GM12874 (cell line): ENCODE results near the gene MBD5.

Source experiments
- TF ChIP-seq, protein P1 (sequence below): IDR thresholded peaks from 2 replicates; pipeline ENCODE4 v1.5.1; 2011; ENCODE audit warnings: low read depth, mild to moderate bottlenecking, control low read depth, low read length, moderate library complexity; ENCODE audit not compliant: insufficient read depth

The MBD5 gene

DNA sequence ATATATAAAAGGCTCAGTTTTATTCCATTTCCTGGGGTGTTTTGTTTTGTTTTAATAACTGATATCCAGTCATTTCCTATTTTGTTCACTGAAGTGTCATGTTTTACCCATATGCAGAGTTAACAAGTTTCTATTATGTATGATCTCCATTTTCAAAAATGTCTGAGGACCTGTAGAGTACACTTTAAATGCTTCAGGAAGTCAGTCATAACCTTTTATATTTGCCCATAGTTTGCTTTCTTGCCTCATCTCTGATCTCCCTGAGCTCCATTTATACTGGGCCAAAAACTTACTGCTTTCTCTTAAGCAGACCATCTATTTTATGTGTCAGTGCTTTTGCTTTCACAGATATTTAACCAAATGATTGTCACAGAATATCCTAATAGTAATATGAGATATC, 278.7 kb downstream of the MBD5 start:
- TF ChIP-seq, protein P1, sequence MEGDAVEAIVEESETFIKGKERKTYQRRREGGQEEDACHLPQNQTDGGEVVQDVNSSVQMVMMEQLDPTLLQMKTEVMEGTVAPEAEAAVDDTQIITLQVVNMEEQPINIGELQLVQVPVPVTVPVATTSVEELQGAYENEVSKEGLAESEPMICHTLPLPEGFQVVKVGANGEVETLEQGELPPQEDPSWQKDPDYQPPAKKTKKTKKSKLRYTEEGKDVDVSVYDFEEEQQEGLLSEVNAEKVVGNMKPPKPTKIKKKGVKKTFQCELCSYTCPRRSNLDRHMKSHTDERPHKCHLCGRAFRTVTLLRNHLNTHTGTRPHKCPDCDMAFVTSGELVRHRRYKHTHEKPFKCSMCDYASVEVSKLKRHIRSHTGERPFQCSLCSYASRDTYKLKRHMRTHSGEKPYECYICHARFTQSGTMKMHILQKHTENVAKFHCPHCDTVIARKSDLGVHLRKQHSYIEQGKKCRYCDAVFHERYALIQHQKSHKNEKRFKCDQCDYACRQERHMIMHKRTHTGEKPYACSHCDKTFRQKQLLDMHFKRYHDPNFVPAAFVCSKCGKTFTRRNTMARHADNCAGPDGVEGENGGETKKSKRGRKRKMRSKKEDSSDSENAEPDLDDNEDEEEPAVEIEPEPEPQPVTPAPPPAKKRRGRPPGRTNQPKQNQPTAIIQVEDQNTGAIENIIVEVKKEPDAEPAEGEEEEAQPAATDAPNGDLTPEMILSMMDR: no peak

DNA sequence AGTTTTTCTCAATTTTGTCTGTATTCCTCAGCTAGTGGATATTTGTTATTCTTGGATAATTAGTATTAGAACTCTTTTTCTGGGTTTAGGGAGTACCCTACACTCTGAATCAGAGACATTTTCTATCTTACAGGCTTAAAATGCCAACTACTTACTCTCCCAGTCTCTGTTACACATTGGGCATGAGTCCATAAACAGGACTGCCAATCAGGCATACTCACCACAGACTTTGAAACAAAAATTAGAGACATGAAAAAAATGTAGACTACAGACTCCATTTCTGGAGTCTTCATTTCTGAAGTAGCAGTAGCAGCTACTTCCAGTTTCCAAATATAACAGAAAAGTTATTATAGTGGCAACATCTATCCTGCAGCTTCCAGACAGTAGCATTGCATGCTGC, 279.7 kb downstream of the MBD5 start:
- TF ChIP-seq, protein P1: no peak

DNA sequence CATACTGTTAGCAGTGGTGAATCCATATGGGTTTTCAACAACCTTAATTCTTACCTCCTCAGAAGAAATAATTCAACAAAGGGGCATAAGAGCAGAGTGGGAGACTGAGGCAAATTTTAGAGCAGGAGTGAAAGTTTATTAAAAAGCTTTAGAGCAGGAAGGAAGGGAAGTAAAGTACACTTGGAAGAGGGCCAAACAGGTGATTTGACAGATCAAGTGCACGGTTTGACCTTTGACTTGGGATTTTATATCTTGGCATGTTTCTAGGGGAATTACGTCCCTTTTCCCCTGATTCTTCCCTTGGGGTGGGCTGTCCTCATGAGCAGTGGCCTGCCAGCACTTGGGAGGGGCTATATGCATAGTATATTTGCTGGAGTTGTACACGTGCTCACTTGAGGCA, 280.5 kb downstream of the MBD5 start:
- TF ChIP-seq, protein P1: no peak

DNA sequence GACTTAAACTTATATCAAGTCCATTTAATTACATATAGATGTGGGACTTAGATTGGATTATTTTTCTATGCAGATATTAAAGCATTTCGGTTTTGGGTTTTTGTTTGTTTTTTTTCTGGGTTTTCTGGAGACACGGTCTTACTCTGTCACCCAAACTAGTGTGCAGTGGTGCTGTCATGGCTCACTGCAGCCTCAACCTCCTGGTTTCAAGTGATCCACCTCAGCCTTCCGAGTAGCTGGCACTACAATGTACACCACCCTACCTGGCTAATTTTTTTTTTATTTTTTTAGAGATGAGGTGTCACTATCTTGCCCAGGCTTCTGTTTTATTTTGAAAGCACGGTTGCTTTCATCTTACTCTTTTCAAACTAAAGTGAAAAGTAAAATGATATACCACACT, 281.6 kb downstream of the MBD5 start:
- TF ChIP-seq, protein P1: no peak

DNA sequence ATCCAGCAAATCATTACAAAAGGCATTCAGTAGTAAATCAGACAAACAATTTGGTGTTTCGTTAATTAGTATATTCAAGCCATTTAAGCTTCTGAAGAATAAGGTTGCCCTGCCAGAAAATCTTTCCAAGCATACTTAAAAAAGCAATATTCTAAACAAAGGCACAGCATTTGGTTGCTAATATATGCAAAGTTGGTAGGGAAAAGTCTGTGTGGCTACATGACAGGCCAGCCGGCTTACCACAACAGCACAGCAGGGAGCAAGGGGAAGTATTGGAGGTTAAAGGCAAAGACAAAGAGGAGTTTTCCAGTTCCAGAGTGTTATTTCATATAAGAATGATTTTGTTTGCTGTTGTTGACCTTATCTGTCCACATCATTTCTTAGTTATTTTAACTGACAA, 282.3 kb downstream of the MBD5 start:
- TF ChIP-seq, protein P1: no peak

DNA sequence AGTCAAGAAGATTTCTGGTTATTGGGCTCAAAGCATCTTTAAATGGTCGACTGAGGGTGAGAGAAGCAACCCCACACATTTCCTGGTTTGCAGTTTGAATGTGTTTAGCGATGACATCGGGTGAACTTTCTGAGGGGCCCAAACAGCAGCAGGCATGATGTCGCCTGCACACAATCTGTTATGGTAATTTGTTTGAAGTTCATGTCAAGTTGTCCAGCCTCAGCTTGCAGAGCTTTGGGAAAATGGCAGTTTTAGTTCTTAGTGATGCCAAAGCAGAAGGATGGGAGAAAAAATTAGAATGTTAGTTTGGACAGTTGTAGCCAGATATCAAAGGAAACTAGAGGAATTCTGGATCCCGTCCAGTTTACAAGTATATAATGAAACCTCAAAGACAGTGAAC, 284.6 kb downstream of the MBD5 start:
- TF ChIP-seq, protein P1: no peak

DNA sequence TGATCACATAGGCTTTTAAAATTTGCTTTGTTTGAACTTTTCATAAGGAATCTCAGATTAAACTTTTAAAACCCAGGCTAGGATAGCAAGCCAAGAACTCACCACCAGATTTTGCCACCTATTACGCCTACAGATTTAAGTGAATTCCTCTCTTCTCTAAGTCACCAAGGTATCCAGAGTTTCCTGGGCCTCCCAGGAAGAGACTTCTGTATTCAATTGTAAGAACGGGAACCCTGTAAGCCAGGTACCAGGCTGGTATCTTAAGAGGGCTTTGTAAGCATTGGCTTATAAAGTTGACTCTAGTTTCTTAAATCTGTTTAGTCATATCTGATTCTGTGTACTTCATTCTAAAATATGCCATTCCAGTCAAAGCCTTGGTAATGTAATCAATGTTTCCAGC, 285.1 kb downstream of the MBD5 start:
- TF ChIP-seq, protein P1: no peak

DNA sequence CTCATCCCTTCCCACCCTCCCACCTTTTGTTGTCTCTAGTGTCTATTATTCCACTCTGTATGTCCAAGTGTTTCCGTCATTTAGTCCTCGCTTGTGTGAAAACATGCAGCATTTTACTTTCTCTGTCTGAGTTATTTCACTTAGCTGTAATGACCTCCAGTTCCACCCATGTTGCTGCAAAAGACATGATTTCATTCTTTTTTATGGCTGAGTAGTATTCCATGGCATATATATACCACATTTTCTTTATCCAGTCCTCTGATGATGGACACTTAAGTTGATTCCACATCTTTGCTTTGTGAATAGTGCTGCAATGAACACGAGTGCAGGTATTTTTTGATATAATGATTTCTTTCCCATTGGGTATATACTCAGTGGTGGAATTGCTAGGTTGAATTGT, 296.7 kb downstream of the MBD5 start:
- TF ChIP-seq, protein P1: no peak
